ENCODE data around the gene PABPC1L.

- no peak for TF ChIP-seq SUZ12 (IDR thresholded peaks at IDR 0.05; ENCODE audit: extremely low read depth, insufficient read depth, insufficient read length)
- no peak for TF ChIP-seq YY1 (IDR thresholded peaks at IDR 0.05; ENCODE audit: insufficient read depth, insufficient read length)
These were observed 59.5 kb downstream of the PABPC1L start for GRCh38 chr20:44969300-44969894.
